Measurements from ENCODE around the gene SEC16A.

SEC16A gene

GRCh38 chr9:136399176-136400037, 83.4 kb downstream of the SEC16A start:
- no peak for DNase-seq (ENCODE audit: low read depth in 2 of 2)

DNA sequence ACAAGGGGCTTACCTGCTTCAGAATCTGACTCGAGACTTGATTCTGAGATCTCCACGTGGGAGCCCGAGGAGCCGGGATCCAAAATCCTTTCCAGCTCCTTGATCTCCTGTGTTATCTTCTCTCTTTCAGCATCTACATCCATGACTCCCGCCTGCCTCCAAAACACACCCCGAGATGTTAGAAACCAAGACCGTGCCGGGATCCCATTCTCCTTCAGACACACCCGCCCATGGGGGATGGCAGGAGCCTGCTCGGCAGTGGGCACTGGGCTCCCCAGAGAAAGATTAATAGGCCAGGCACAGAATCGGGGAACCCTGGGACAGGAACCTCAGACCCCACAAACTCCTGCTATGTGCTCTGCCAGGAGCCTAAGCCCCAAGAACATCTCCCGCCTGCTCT, 84.6 kb downstream of the SEC16A start:
- DNase-seq (ENCODE audit: low read depth in 2 of 2): no peak

DNA sequence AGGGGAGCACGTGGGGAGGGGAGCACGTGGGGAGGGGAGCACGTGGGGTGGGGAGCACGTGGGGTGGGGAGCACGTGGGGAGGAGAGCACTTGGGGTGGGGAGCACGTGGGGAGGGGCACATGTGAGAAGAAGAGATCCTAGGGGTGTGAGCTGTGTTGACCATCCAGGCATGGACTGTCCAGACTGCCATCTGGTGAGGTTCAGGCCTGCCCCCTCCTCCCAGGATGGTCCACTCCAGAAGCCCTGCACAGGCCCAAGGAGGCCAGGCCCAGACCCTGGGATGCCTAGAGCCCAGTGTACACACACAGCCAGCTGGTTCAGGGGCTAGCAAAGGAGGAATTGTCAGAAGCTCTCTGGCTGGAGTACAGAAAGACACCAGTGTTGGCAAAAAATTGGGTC, 85.2 kb downstream of the SEC16A start:
- DNase-seq (ENCODE audit: low read depth in 2 of 2): no peak

- no peak for DNase-seq (ENCODE audit: low read depth in 2 of 2)
These were observed 86.7 kb downstream of the SEC16A start for GRCh38 chr9:136396219-136396515.

GRCh38 chr9:136395345-136396218, 87.3 kb downstream of the SEC16A start:
- no peak for DNase-seq (ENCODE audit: low read depth in 2 of 2)

DNA sequence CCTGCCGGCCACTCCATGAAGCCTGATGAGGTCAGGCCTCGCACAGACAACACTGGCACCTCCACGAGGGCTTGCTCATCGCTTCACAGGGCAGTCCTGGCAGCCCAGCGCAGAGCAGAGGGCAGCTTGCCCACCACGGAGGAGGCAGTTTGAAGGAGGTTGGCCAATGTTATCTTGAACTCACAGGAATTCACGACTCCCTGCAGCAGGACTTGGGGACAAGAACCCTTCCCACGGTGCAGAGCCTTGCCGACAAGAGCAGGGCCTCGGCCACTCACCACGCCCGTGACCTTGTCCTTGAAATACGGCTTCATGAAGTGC, 87.9 kb downstream of the SEC16A start:
- no peak for DNase-seq (ENCODE audit: low read depth in 2 of 2)

DNA sequence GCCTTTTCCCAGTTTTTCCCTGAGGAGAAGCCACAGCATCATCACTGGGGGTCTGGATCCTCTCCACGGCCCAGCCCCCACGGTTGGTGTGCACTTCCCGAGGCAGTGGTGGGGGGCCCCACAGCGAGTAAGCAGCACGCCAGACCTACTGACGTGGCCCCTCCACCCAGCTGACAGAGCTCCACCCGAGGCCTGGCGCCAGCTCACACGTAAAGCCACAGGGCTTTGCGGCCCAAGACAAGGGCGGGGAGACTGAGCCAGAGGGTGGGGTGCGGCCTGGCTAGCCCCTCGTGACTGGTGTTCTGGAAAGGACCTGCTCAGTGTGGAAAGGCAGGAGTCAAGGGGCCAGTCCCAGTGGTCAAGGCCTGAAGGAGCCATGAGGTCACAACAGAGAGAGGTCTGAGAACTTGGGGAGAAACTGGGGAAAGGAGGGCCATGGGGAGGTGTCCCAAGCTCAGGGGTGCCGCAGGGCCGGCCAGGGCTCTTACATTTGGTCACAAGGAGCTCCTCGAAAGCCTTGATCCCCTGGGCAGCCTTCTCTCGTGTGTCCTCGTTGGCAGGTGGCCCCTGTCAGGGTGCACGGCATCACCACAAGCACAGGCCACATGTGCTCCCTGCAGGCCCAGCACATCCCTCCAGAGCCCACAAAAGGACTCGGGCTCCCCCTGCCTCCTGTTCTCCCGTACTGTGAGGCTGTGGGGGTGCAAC, 88.4 kb downstream of the SEC16A start:
- no peak for DNase-seq (ENCODE audit: low read depth in 2 of 2)

GRCh38 chr9:136393531-136393930, 89.3 kb downstream of the SEC16A start:
- no peak for DNase-seq (ENCODE audit: low read depth in 2 of 2)

DNA sequence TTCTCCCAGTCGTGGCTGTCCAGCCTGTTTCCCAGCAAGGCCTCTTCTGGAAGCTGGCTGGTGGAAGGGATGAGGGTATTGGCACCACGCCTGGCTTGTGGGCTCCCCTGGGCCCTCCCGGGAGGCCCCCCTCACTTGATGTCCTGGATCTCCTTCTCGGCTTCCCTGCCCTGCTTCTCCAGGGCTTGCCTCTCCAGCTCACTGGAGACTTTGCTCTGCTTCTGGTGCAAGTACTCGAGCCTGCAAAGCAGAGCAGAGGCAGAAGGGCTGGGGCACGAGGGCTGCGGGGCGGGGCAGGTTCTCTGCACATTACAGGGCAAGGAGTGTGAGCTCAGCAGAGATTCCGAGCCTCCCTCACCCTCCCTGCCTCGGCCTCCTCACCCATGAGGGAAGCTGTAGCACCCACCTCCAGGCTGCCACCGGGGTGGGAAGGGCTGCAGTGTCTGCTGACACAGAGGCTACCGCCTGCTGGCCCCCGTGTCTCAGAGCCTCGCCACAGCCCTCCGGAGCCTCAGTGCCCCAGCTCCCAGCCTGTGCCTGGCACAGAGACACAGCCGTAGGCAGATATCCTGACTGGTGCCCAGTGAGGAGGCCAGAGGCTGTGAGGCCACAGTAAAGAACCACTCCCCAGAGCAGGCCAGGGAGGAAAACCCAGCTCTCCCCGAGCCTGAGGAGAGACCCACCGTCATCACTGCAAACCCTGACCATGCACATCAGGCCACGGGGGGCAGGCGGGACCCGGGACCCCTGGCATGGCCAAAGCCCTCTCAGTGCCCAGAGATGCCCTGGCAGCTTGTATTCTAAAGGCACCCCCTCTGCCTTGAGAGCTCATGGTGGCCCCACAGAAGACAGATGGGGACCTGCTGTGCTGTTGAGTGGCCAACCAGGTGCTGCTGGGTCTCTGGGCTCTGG, 90.0 kb downstream of the SEC16A start:
- DNase-seq (ENCODE audit: low read depth in 2 of 2): no peak

- no peak for DNase-seq (ENCODE audit: low read depth in 2 of 2)
These were observed 90.9 kb downstream of the SEC16A start for GRCh38 chr9:136391737-136392537.

Data from stimulated activated CD8-positive, alpha-beta memory T cell treated with anti-CD3 and anti-CD28 coated beads, Interleukin-15, amount 100 ng/mL, for 4 hours (primary cell).